A549 (cell line): ENCODE results near the gene BAIAP2L1. TPM values are rescaled to one million over a fixed set of nuclear protein-coding genes. Genes with fewer than 3 reads are reported as not detected.

Experiments
- ATAC-seq, 2 experiments: fragments of 200-7000 bp in 1 of 2; fragments of >200 bp in 1 of 2; cut with Nextera tagmentation in 1 of 2; cut with Tn5 transposase in 1 of 2; 3 replicates each; pipeline versions ENCODE4 v1.8.0 to v1.9.1; 2018 to 2020; ENCODE audit warnings: mild to moderate bottlenecking in 1 of 2, moderate library complexity in 1 of 2
- CTCF ChIA-PET: fragments of 300-600 bp; sonication (Branson Sonifier 250); formaldehyde crosslinking; extraction: SDS; loops from one replicate; lab custom pipeline; 2021; ENCODE audit warnings: antibody characterized with exemption, inconsistent platforms; lab: Yijun Ruan, JAX
- POLR2A ChIA-PET: fragments of 350-600 bp; formaldehyde crosslinking; extraction: SDS; loops from one replicate; lab custom pipeline; 2021; ENCODE audit warnings: antibody characterized with exemption, inconsistent platforms; lab: Yijun Ruan, JAX
- DNase-seq, 2 experiments: peaks; one replicate each; pipeline versions ENCODE4 v3.0.0 to v3.0.0-alpha.2; 2011 to 2016; ENCODE audit warnings: low read depth in 1 of 2, low spot score in 1 of 2
- FAIRE-seq: peaks from 2 replicates; lab custom pipeline; 2011; peaks lifted over from hg19 to GRCh38; lab: Jason Lieb, UNC
- H3K27ac ChIP-seq, 2 experiments: fragments of >200 bp; sonication (Bioruptor Twin); formaldehyde crosslinking; 3 replicates each; pipeline ENCODE4 v1.5.1; 2016 to 2017
- H3K4me1 ChIP-seq: fragments of >200 bp; sonication (Bioruptor Twin); formaldehyde crosslinking; 3 replicates; pipeline ENCODE4 v1.6.1; 2016
- H3K4me2 ChIP-seq: fragments of >200 bp; sonication (Bioruptor Twin); formaldehyde crosslinking; 3 replicates; pipeline ENCODE4 v1.6.1; 2016
- H3K4me3 ChIP-seq: fragments of >200 bp; sonication (Bioruptor Twin); formaldehyde crosslinking; 3 replicates; pipeline ENCODE4 v1.5.1; 2016
- H3K9me3 ChIP-seq: fragments of >200 bp; sonication (Bioruptor Twin); formaldehyde crosslinking; 3 replicates; pipeline ENCODE4 v1.6.1; 2016
- BCL3 ChIP-seq: fragments of >200 bp; sonication (Bioruptor Twin); formaldehyde crosslinking; IDR thresholded peaks from 3 replicates; pipeline ENCODE4 v1.6.1; 2016
- CEBPB ChIP-seq, 2 experiments: fragments of >200 bp in 1 of 2; sonication (Bioruptor Twin) in 1 of 2; formaldehyde crosslinking in 1 of 2; IDR thresholded peaks; 2 replicates each; pipeline ENCODE4 v1.6.1; 2012 to 2016
- EHF ChIP-seq: fragments of 250-450 bp; sonication (Bioruptor Pico); IDR thresholded peaks from 2 replicates; pipeline ENCODE4 v1.5.0; 2020; ENCODE audit warnings: mild to moderate bottlenecking
- EHMT2 ChIP-seq: fragments of 200-600 bp; sonication (generic); IDR thresholded peaks from 2 replicates; pipeline ENCODE4 v1.6.1; 2016; ENCODE audit warnings: antibody characterized with exemption, low read depth, mild to moderate bottlenecking, moderate library complexity
- ELK1 ChIP-seq: fragments of 150-350 bp; IDR thresholded peaks from 2 replicates; pipeline ENCODE4 v1.6.1; 2014; ENCODE audit warnings: low read depth, mild to moderate bottlenecking, low read length
- EP300 ChIP-seq, 2 experiments: fragments of >200 bp; sonication (Bioruptor Twin); formaldehyde crosslinking; IDR thresholded peaks; 2 replicates in 1 of 2; 3 replicates in 1 of 2; pipeline ENCODE4 v1.6.1; 2016 to 2017
- ESRRA ChIP-seq: fragments of 150-350 bp; IDR thresholded peaks from 2 replicates; pipeline ENCODE4 v1.6.1; 2014; ENCODE audit warnings: mild to moderate bottlenecking, low read length, borderline replicate concordance
- FOSB ChIP-seq: fragments of 250-450 bp; sonication (Bioruptor Pico); IDR thresholded peaks from 2 replicates; pipeline ENCODE4 v1.5.0; 2020; ENCODE audit warnings: mild to moderate bottlenecking, moderate library complexity
- FOSL2 ChIP-seq, 2 experiments: fragments of 450-650 bp in 1 of 2; fragments of >200 bp in 1 of 2; sonication (Bioruptor Twin) in 1 of 2; formaldehyde crosslinking; IDR thresholded peaks; 2 replicates each; pipeline versions ENCODE4 v1.5.0 to v1.6.1; 2016 to 2020; ENCODE audit warnings: mild to moderate bottlenecking in 1 of 2, moderate library complexity in 1 of 2
- HEYL ChIP-seq: fragments of 250-450 bp; sonication (Bioruptor Pico); IDR thresholded peaks from 2 replicates; pipeline ENCODE4 v1.8.0; 2021; ENCODE audit warnings: mild to moderate bottlenecking, moderate library complexity
- KDM1A ChIP-seq: fragments of 200-600 bp; sonication (generic); IDR thresholded peaks from 2 replicates; pipeline ENCODE4 v1.6.1; 2016; ENCODE audit warnings: low read depth, mild to moderate bottlenecking
- MAX ChIP-seq: IDR thresholded peaks from 2 replicates; pipeline ENCODE4 v1.6.1; 2012
- MYC ChIP-seq: IDR thresholded peaks from 2 replicates; pipeline ENCODE4 v1.6.1; 2012; ENCODE audit warnings: mild to moderate bottlenecking, inconsistent platforms, low read length, improper control_type of control experiment, borderline replicate concordance
- NFE2L2 ChIP-seq: fragments of 150-350 bp; conservative IDR thresholded peaks from 2 replicates; pipeline ENCODE4 v1.6.1; 2014; ENCODE audit warnings: low read length
- PHF8 ChIP-seq: fragments of 200-600 bp; sonication (generic); IDR thresholded peaks from 2 replicates; pipeline ENCODE4 v1.6.1; 2016; ENCODE audit warnings: low read depth, mild to moderate bottlenecking, antibody characterized with exemption, moderate library complexity, borderline replicate concordance
- REST ChIP-seq: fragments of 200-600 bp; sonication (generic); IDR thresholded peaks from 2 replicates; pipeline ENCODE4 v1.6.1; 2016; ENCODE audit warnings: antibody characterized with exemption, mild to moderate bottlenecking, moderate library complexity
- ZFP36 ChIP-seq: fragments of 450-650 bp; IDR thresholded peaks from 2 replicates; pipeline ENCODE4 v1.6.1; 2014; ENCODE audit warnings: borderline replicate concordance; ENCODE audit not compliant: partially characterized antibody
- WGBS: methylation state at CpG from one replicate; pipeline ENCODE4 v1.1.6; 2017; ENCODE audit errors: missing lambda C conversion rate; 5-methylcytosine and 5-hydroxymethylcytosine counted together
- polyA plus RNA-seq, 4 experiments: library from polyadenylated mRNA; depleted of rRNA in 3 of 4; stranded (reverse); fragments of >200 nt; fragmentation: RNase III in 1 of 4; extraction: RNeasy Plus Mini Kit Qiagen cat#74134 plus additional on column Dnase treatment in 1 of 4; gene quantifications; 2 replicates in 3 of 4; 3 replicates in 1 of 4; pipeline ENCODE4 v1.2.3, GENCODE V29; 2011 to 2017

Gene BAIAP2L1
- polyA plus RNA-seq, 2 of the 4 experiments (the other 2 are of a cell fraction), result 39.4 to 89.3 TPM

- peak; percentile 39 to 57; a peak in 2 of 5 replicates for TF ChIP-seq EP300 (IDR thresholded peaks at IDR 0.05)
- TF ChIP-seq FOSB (CRISPR knock-in tag), result no peak
- no peak for TF ChIP-seq FOSL2 (IDR thresholded peaks at IDR 0.05)
- peak; percentile 95 for TF ChIP-seq FOSL2 (CRISPR knock-in tag; IDR thresholded peaks at IDR 0.05)
- peak; percentile 73 to 77; a peak in 3 of 4 replicates for TF ChIP-seq CEBPB (IDR thresholded peaks at IDR 0.05)
- TF ChIP-seq ZFP36, result no peak
- no peak for TF ChIP-seq KDM1A
- TF ChIP-seq PHF8, result no peak
Observed at GRCh38 chr7:98352621-98353020, 48.3 kb downstream of the BAIAP2L1 start (continued).

- H3K4me1 ChIP-seq, result peaks cover 58% of the 10 kb centered on the region
- no peak for ATAC-seq
- TF ChIP-seq ESRRA (no peak), NFE2L2 (no peak), BCL3 (no peak), MAX (no peak), MYC (no peak)
- no peak for DNase-seq
- no peak for FAIRE-seq
- H3K9me3 ChIP-seq, result no peaks in the 10 kb centered on the region
- H3K4me3 ChIP-seq, result no peak overlapping the region
- ChIA-PET POLR2A (no interaction called here), CTCF (interaction anchor here (0.6 to 1.4 kb wide), 2 partner anchors 9 to 17 kb away, joined by 3 read pairs; no protein-coding TSS in a partner anchor)
- no peak overlapping the region for H3K4me2 ChIP-seq
- peak overlapping the region; percentile 6 to 88; a peak in 4 of 6 replicates for H3K27ac ChIP-seq
- 93% methylated on average over 8 of the region's 8 CpGs for WGBS
Observed at GRCh38 chr7:98351136-98351535, 49.8 kb downstream of the BAIAP2L1 start.

- Histone ChIP-seq H3K4me1 (peaks cover 39% of the 10 kb centered on the region), H3K9me3 (no peaks in the 10 kb centered on the region), H3K4me3 (no peak overlapping the region), H3K27ac (peak overlapping the region in 1 of 2 experiments; percentile 76; a peak in 3 of 6 replicates), H3K4me2 (peak overlapping the region; percentile 32; the same call in 2 of the 3 replicates)
- CTCF ChIA-PET, result interaction anchor here (0.8 kb wide), 1 partner anchor 55 kb away, joined by 4 read pairs; no protein-coding TSS in a partner anchor
- DNase-seq, result peak in 1 of 2 experiments; percentile 62
- no peak for FAIRE-seq
- TF ChIP-seq EHMT2, result no peak
- TF ChIP-seq EHF (CRISPR knock-in tag), result no peak
- TF ChIP-seq REST, result no peak
- no peak for TF ChIP-seq HEYL
- TF ChIP-seq ELK1, result no peak
- TF ChIP-seq ESRRA, result 0 out of 2 replicates have a peak, but pooled peaks have one; percentile 15
- peak in 1 of 2 experiments; percentile 39; a peak in 3 of 6 replicates for ATAC-seq
- POLR2A ChIA-PET, result no interaction called here
- WGBS, result 70% methylated on average over 22 of the region's 23 CpGs
Observed at GRCh38 chr7:98348726-98349474, 52.0 kb downstream of the BAIAP2L1 start.
